Activated T-helper 1 cell treated with Interleukin-2 at 50 U/mL for 16 hours (primary cell): Measurements from ENCODE around the gene EMID1.

Experiments used
- DNase-seq: peaks from one replicate; pipeline ENCODE4 v3.0.0-alpha.2; 2020; ENCODE audit warnings: low read depth

The EMID1 gene

GRCh38 chr22:29195118-29195963 lies 10.4 kb upstream of the EMID1 start:
- no peak for DNase-seq

GRCh38 chr22:29195964-29196666 lies 9.6 kb upstream of the EMID1 start:
- no peak for DNase-seq

- no peak for DNase-seq
Measured at GRCh38 chr22:29197096-29197495, 8.6 kb upstream of the EMID1 start.

- DNase-seq: no peak
Measured at GRCh38 chr22:29198240-29198639, 7.5 kb upstream of the EMID1 start.

GRCh38 chr22:29199702-29200400 lies 5.8 kb upstream of the EMID1 start:
- no peak for DNase-seq

- no peak for DNase-seq
Measured at GRCh38 chr22:29200901-29201300, 4.8 kb upstream of the EMID1 start.

GRCh38 chr22:29201782-29202181 lies 3.9 kb upstream of the EMID1 start:
- no peak for DNase-seq

GRCh38 chr22:29202212-29203192 lies 3.2 kb upstream of the EMID1 start:
- DNase-seq: peak; percentile 29

- DNase-seq: no peak
Measured at GRCh38 chr22:29203488-29204454, 1.9 kb upstream of the EMID1 start.

GRCh38 chr22:29204455-29205183 lies 1.1 kb upstream of the EMID1 start:
- DNase-seq: no peak

- no peak for DNase-seq
Measured at GRCh38 chr22:29205252-29205593, 473 bp upstream of the EMID1 start.

- DNase-seq: no peak
Measured at GRCh38 chr22:29206372-29207242, 911 bp downstream of the EMID1 start.

GRCh38 chr22:29207243-29207550 lies 1.5 kb downstream of the EMID1 start:
- no peak for DNase-seq

- no peak for DNase-seq
Measured at GRCh38 chr22:29207562-29208501, 2.1 kb downstream of the EMID1 start.

GRCh38 chr22:29208502-29208862 lies 2.8 kb downstream of the EMID1 start:
- DNase-seq: no peak

GRCh38 chr22:29208879-29209623 lies 3.4 kb downstream of the EMID1 start:
- no peak for DNase-seq

- DNase-seq: no peak
Measured at GRCh38 chr22:29209624-29209929, 3.9 kb downstream of the EMID1 start.
